Suprapubic skin (tissue), 4 donors: ENCODE measurements around the gene SLC22A16.

Experiments used
- CTCF ChIP-seq, 2 donors: fragments of 200-600 bp in 1 of 2; fragments of 450-650 bp in 1 of 2; sonication (generic) in 1 of 2; IDR thresholded peaks; one replicate each; pipeline ENCODE4 v1.5.1; 2016 to 2019; ENCODE audit warnings: antibody characterized with exemption in 2 of 2, mild to moderate bottlenecking in 1 of 2, moderate library complexity in 1 of 2
- EP300 ChIP-seq: sonication (generic); formaldehyde crosslinking; IDR thresholded peaks from one replicate; pipeline ENCODE4 v1.6.1; 2017; ENCODE audit warnings: antibody characterized with exemption
- POLR2A ChIP-seq, 2 donors: fragments of 450-650 bp; IDR thresholded peaks; one replicate each; pipeline ENCODE4 v1.6.1; 2017; ENCODE audit warnings: antibody characterized with exemption in 2 of 2, mild to moderate bottlenecking in 2 of 2, moderate library complexity in 2 of 2
- POLR2AphosphoS5 ChIP-seq, 3 donors: sonication (generic); formaldehyde crosslinking; IDR thresholded peaks; one replicate each; pipeline ENCODE4 v1.6.1; 2017; ENCODE audit warnings: antibody characterized with exemption in 3 of 3

- TF ChIP-seq CTCF (IDR thresholded peaks at IDR 0.05) (no peak), POLR2A (IDR thresholded peaks at IDR 0.05) (no peak), EP300 (no peak), POLR2AphosphoS5 (IDR thresholded peaks at IDR 0.05) (no peak)
Measured at GRCh38 chr6:110449541-110449895, 26.9 kb downstream of the SLC22A16 start.
